Naive thymus-derived CD4-positive, alpha-beta T cell (primary cell): ENCODE data around the gene SLFN13. TPM values are rescaled to one million over a fixed set of nuclear protein-coding genes. Genes with fewer than 3 reads are reported as not detected.
"Not testable (repeated sequence)": the region's sequence is repeated elsewhere in the genome, so short reads cannot be mapped to it uniquely, and the experiment has no call there.

Experiments used
- ATAC-seq: fragments of 150-1000 bp; cut with Tn5 transposase; 2 replicates; pipeline ENCODE4 v1.10.0; 2021; ENCODE audit warnings: mild to moderate bottlenecking, moderate library complexity
- CTCF ChIA-PET: fragments of 350-600 bp; sonication (Branson Sonifier 250); formaldehyde crosslinking; loops from one replicate; lab custom pipeline; 2021; ENCODE audit warnings: antibody characterized with exemption; lab: Charles Lee
- POLR2A ChIA-PET: fragments of 350-600 bp; sonication (Branson Sonifier 250); formaldehyde crosslinking; loops from one replicate; lab custom pipeline; 2021; ENCODE audit warnings: antibody characterized with exemption, inconsistent platforms; lab: Charles Lee
- DNase-seq, 9 donors: peaks; one replicate each; pipeline versions ENCODE4 v3.0.0 to v3.0.0-alpha.2; 2020 to 2022; ENCODE audit warnings: mixed read lengths in 1 of 9
- H3K27ac ChIP-seq: one replicate; pipeline ENCODE4 v1.7.0; 2013; ENCODE audit warnings: mild to moderate bottlenecking, low read depth, low read length, moderate library complexity
- H3K27me3 ChIP-seq, 2 donors: one replicate each; pipeline ENCODE4 v1.7.0; 2013; ENCODE audit warnings: low read length in 2 of 2, mild to moderate bottlenecking in 2 of 2, moderate library complexity in 2 of 2; ENCODE audit not compliant: control insufficient read depth in 2 of 2, insufficient read depth in 2 of 2
- H3K36me3 ChIP-seq, 3 experiments: 1 replicate in 2 of 3; 2 replicates in 1 of 3; pipeline ENCODE4 v1.7.0; 2013; ENCODE audit warnings: low read length in 3 of 3, mild to moderate bottlenecking in 3 of 3, moderate library complexity in 1 of 3; ENCODE audit not compliant: insufficient read depth in 3 of 3, control insufficient read depth in 2 of 3
- H3K4me1 ChIP-seq, 2 donors: one replicate each; pipeline ENCODE4 v1.7.0; 2013; ENCODE audit warnings: low read length in 2 of 2, mild to moderate bottlenecking in 2 of 2, moderate library complexity in 1 of 2; ENCODE audit not compliant: control insufficient read depth in 2 of 2, insufficient read depth in 2 of 2
- H3K4me3 ChIP-seq: 2 replicates; pipeline ENCODE4 v1.7.0; 2013; ENCODE audit warnings: mild to moderate bottlenecking, low read length
- H3K9me3 ChIP-seq, 3 experiments: 1 replicate in 2 of 3; 2 replicates in 1 of 3; pipeline ENCODE4 v1.7.0; 2013; ENCODE audit warnings: low read length in 3 of 3; ENCODE audit not compliant: control insufficient read depth in 2 of 3
- H3K27ac Mint-ChIP-seq, 9 donors: one replicate each; pipeline ENCODE4 v1.8.0; 2020 to 2022; ENCODE audit warnings: mixed read lengths in 9 of 9, mild to moderate bottlenecking in 8 of 9, moderate library complexity in 5 of 9, inconsistent platforms in 2 of 9
- H3K27me3 Mint-ChIP-seq, 5 donors: one replicate each; pipeline ENCODE4 v1.8.0; 2021 to 2022; ENCODE audit warnings: mixed read lengths in 5 of 5, mild to moderate bottlenecking in 1 of 5
- H3K36me3 Mint-ChIP-seq, 5 donors: one replicate each; pipeline ENCODE4 v1.8.0; 2020 to 2022; ENCODE audit warnings: mixed read lengths in 5 of 5, mild to moderate bottlenecking in 3 of 5, inconsistent platforms in 1 of 5
- H3K4me1 Mint-ChIP-seq, 7 donors: one replicate each; pipeline ENCODE4 v1.8.0; 2020 to 2022; ENCODE audit warnings: mixed read lengths in 7 of 7, mild to moderate bottlenecking in 3 of 7, inconsistent platforms in 1 of 7
- H3K4me3 Mint-ChIP-seq, 10 donors: one replicate each; pipeline ENCODE4 v1.8.0; 2020 to 2022; ENCODE audit warnings: mild to moderate bottlenecking in 10 of 10, mixed read lengths in 10 of 10, moderate library complexity in 6 of 10, inconsistent platforms in 2 of 10
- H3K9me3 Mint-ChIP-seq, 11 donors: one replicate each; pipeline ENCODE4 v1.8.0; 2020 to 2022; ENCODE audit warnings: mixed read lengths in 11 of 11, mild to moderate bottlenecking in 4 of 11, inconsistent platforms in 1 of 11, moderate library complexity in 1 of 11
- intact Hi-C, 2 donors: fragments of 100-400 bp; cut with micrococcal nuclease; formaldehyde crosslinking; loops; one replicate each; pipeline ENCODE4 v1.15.1; 2023
- polyA plus RNA-seq, 2 donors: library from polyadenylated mRNA; unstranded; fragments of 300-500 nt; fragmentation: Illumina TruSeq; gene quantifications; one replicate each; pipeline ENCODE4 v1.2.3, GENCODE V29; 2021
- total RNA-seq, 6 experiments: library from RNA in 5 of 6; stranded (reverse) in 5 of 6; gene quantifications; 1 replicate in 5 of 6; 2 replicates in 1 of 6; pipeline ENCODE4 v1.2.3 and lab custom pipeline; 2021 to 2026

SLFN13 gene
- total and polyA plus RNA-seq, 7 experiments from 2014 or later: 3.6 to 64.7 (median 15.0) TPM

DNA sequence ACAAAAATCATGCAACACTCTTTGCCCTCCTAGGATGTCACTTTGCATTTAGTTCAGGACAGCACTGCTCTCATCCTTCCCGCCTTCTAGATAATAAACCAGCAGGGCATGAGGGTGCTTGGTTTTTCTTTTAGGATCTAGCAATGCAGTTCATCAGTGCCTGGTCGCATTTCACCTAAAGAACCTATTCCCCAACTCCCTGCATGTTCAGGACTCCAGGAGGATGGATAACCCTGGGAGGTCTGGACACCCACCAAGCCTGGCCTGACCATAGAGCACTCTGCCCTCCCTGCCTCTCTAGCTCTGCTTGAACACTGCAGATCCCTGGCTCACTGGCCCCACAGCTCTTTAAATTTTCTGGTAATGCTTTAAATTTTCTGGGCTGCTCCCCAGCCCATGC is 18.9 kb downstream of the SLFN13 start:
- Mint-ChIP-seq H3K36me3 (peaks cover 0 to 44% (median 4%) of the 10 kb centered on the region in 5 donors), H3K4me3 (peak overlapping the region in 1 of 10 donors; percentile 51), H3K27ac (peak overlapping the region in 2 of 9 donors; percentile 9 to 27), H3K27me3 (no peaks in the 10 kb centered on the region), H3K9me3 (no peaks in the 10 kb centered on the region), H3K4me1 (peaks cover 36 to 71% (median 59%) of the 10 kb centered on the region in 7 donors)
- Histone ChIP-seq H3K4me3 (no peak overlapping the region), H3K27ac (no peak overlapping the region), H3K36me3 (no peaks in the 10 kb centered on the region), H3K4me1 (peaks cover 16 to 28% of the 10 kb centered on the region in 2 donors), H3K27me3 (no peaks in the 10 kb centered on the region), H3K9me3 (no peaks in the 10 kb centered on the region)
- intact Hi-C loops: loop anchor here (5.0 kb wide), 3 partner anchors 38 to 108 kb away; partner anchors contain the start of gene SLFN12L (in 1 of the 2)
- ATAC-seq (no peak), DNase-seq (no peak)
- ChIA-PET CTCF (interaction anchor here (1.2 kb wide), 1 partner anchor 59 kb away, joined by 3 read pairs; no protein-coding TSS in a partner anchor), POLR2A (interaction anchor here (0.6 to 1.1 kb wide), 4 partner anchors 10 to 91 kb away, joined by 3 to 5 read pairs (median 3); no protein-coding TSS in a partner anchor)

DNA sequence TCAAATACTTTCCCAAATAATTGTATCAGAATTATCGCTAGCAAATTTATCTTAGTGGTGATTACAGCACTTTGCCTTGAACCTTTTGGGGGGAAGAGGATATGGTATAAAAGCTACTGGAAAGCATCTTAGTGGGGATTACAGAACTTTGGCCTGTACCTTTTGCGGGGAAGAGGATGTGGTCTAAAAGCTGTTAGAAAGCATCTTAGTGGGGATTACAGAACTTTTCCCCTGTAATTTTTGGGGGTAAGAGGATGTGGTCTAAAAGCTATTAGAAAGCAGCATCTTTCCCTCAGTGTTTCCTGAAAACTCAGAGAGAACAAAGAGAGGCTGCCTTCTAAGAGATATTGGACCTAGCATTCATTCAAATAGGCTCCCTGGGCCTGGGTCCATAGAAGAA is 20.3 kb downstream of the SLFN13 start:
- ATAC-seq (no peak), DNase-seq (no peak)
- Mint-ChIP-seq H3K27me3 (no peaks in the 10 kb centered on the region), H3K4me1 (peaks cover 26 to 62% (median 52%) of the 10 kb centered on the region in 7 donors), H3K4me3 (peak overlapping the region in 1 of 10 donors; percentile 26), H3K9me3 (no peaks in the 10 kb centered on the region), H3K36me3 (peaks cover 0 to 46% (median 4%) of the 10 kb centered on the region in 5 donors), H3K27ac (peak overlapping the region in 4 of 9 donors; percentile 3 to 75 (median 23))
- intact Hi-C loops: no loop called here
- no peaks in the 10 kb centered on the region for H3K9me3 ChIP-seq
- H3K27me3 ChIP-seq: no peaks in the 10 kb centered on the region
- no peaks in the 10 kb centered on the region for H3K36me3 ChIP-seq
- CTCF ChIA-PET: interaction anchor here (0.6 kb wide), 2 partner anchors 103 to 208 kb away, joined by 4 to 10 read pairs; no protein-coding TSS in a partner anchor
- POLR2A ChIA-PET: interaction anchor here (0.6 to 1.4 kb wide), 4 partner anchors 8 to 381 kb away, joined by 3 to 6 read pairs (median 4); partner anchors contain the start of gene SLFN13
- no peak overlapping the region for H3K4me3 ChIP-seq
- peaks cover 12 to 23% of the 10 kb centered on the region in 2 donors for H3K4me1 ChIP-seq
- H3K27ac ChIP-seq: no peak overlapping the region

DNA sequence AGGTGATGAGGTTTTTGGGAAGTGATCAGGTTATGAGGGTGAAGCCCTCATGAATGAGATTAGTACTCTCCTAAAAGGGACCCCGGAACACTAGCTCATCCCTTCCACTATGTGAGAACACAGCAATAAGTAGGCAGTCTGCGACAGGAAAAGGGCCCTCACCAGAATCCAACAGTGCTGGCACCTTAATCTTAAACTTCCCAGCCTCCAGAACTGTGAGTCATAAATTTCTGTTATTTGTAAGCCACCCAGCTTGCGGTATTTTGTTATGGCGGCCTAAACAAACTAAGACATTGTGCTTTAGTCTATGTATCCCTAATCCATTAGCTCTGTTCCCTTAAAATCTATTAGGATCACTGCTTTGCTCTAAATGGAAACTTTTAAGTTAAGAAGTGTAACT is 24.8 kb downstream of the SLFN13 start:
- no peak overlapping the region for H3K4me3 Mint-ChIP-seq
- CTCF ChIA-PET: no interaction called here
- Histone ChIP-seq H3K36me3 (no peaks in the 10 kb centered on the region), H3K4me3 (no peak overlapping the region), H3K4me1 (peaks cover 5% of the 10 kb centered on the region in 2 donors), H3K27ac (no peak overlapping the region), H3K9me3 (no peaks in the 10 kb centered on the region), H3K27me3 (no peaks in the 10 kb centered on the region)
- H3K9me3 Mint-ChIP-seq: no peaks in the 10 kb centered on the region
- ATAC-seq: no peak
- H3K4me1 Mint-ChIP-seq: peaks cover 11 to 21% (median 13%) of the 10 kb centered on the region in 7 donors
- no peak overlapping the region for H3K27ac Mint-ChIP-seq
- peaks cover 12 to 46% (median 25%) of the 10 kb centered on the region in 5 donors for H3K36me3 Mint-ChIP-seq
- POLR2A ChIA-PET: no interaction called here
- intact Hi-C loops: no loop called here
- no peak for DNase-seq
- no peaks in the 10 kb centered on the region for H3K27me3 Mint-ChIP-seq

DNA sequence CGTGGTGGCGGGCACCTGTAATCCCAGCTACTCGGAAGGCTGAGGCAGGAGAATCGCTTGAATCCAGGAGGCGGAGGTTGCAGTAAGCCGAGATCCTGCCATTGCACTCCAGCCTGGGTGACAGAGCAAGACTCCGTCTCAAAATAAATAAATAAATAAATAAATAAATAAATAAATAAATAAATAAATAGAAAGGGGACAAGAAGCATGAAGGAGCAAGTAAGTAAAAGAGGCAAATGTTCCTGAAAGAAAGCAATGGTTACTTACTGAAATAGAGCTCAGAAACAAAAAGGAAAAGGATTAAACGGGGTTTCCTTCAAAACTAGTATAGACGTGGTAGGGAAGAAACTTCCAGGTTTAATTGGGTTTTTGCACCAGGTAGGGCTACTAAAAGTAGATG is 27.5 kb downstream of the SLFN13 start:
- DNase-seq, H3K27ac ChIP-seq, H3K4me3 Mint-ChIP-seq, H3K27me3 ChIP-seq, H3K9me3 Mint-ChIP-seq, H3K4me1 ChIP-seq, H3K27ac Mint-ChIP-seq, H3K4me3 ChIP-seq, H3K4me1 Mint-ChIP-seq, H3K27me3 Mint-ChIP-seq, intact Hi-C loops, ATAC-seq, H3K9me3 ChIP-seq, H3K36me3 ChIP-seq: not testable (repeated sequence)
- H3K36me3 Mint-ChIP-seq: peaks cover 12 to 45% (median 31%) of the 10 kb centered on the region in 5 donors
- ChIA-PET CTCF (interaction anchor here (0.6 kb wide), 1 partner anchor 29 kb away, joined by 3 read pairs; no protein-coding TSS in a partner anchor), POLR2A (interaction anchor here (0.8 kb wide), 1 partner anchor 13 kb away, joined by 5 read pairs; no protein-coding TSS in a partner anchor)

DNA sequence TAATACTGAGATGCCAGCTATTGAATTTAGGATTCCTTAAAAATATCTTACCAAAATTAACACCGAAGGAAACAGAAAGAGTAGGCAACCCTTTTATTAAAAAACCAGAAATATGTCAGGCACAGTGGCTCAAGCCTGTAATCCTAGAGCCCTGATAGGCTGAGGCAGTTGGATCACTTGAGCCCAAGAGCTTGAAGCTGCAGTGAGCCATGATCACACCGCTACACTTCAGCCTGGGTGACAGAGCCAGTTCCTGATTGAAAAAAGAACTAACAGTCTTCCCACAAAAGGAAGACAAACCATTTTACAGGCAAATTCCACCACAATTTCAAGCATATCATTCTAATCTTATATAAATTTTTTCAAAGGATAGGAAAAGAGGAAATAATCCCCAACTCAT is 31.9 kb downstream of the SLFN13 start:
- ChIA-PET POLR2A (interaction anchor here (0.6 kb wide), 1 partner anchor 117 kb away, joined by 6 read pairs; no protein-coding TSS in a partner anchor), CTCF (interaction anchor here (0.6 kb wide), 1 partner anchor 350 kb away, joined by 3 read pairs; no protein-coding TSS in a partner anchor)
- ATAC-seq (no peak), DNase-seq (no peak)
- Histone ChIP-seq H3K36me3 (no peaks in the 10 kb centered on the region), H3K9me3 (no peaks in the 10 kb centered on the region), H3K27me3 (no peaks in the 10 kb centered on the region), H3K4me1 (no peaks in the 10 kb centered on the region), H3K27ac (no peak overlapping the region), H3K4me3 (no peak overlapping the region)
- Mint-ChIP-seq H3K9me3 (peaks cover 0 to 22% (median 3%) of the 10 kb centered on the region in 11 donors), H3K27me3 (no peaks in the 10 kb centered on the region), H3K4me1 (peaks cover 0 to 7% (median 4%) of the 10 kb centered on the region in 7 donors), H3K4me3 (no peak overlapping the region), H3K36me3 (peaks cover 0 to 58% (median 52%) of the 10 kb centered on the region in 5 donors), H3K27ac (no peak overlapping the region)
- intact Hi-C loops: no loop called here

DNA sequence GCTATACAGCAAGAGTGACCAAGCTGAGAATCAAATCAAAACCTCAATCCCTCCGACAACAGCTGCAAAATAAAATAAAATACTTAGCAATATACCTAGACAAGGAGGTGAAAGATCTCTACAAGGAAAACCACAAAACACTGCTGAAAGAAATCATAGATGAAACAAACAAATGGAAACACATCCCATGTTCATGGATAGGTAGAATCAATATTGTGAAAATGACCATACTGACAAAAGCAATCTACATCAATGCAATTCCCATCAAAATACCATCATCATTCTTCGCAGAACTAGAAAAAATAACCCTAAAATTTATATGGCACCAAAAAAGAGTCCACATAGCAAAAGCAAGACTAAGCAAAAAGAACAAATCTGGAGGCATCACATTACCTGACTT is 33.9 kb downstream of the SLFN13 start:
- H3K36me3 ChIP-seq, H3K27ac ChIP-seq, H3K9me3 ChIP-seq, H3K27ac Mint-ChIP-seq, H3K4me3 ChIP-seq, ATAC-seq, H3K27me3 ChIP-seq, H3K4me1 ChIP-seq, H3K4me3 Mint-ChIP-seq, H3K4me1 Mint-ChIP-seq, CTCF ChIA-PET, DNase-seq, H3K27me3 Mint-ChIP-seq, intact Hi-C loops: not testable (repeated sequence)
- POLR2A ChIA-PET: interaction anchor here (0.9 kb wide), 1 partner anchor 72 kb away, joined by 3 read pairs; no protein-coding TSS in a partner anchor
- Mint-ChIP-seq H3K36me3 (peaks cover 8 to 71% (median 58%) of the 10 kb centered on the region in 5 donors), H3K9me3 (peaks cover 0 to 22% (median 3%) of the 10 kb centered on the region in 11 donors)
